Measurements from ENCODE around the gene RDH5.

Gene RDH5

GRCh38 chr12:55695349-55695748 lies 24.8 kb upstream of the RDH5 start:
- DNase-seq (ENCODE audit: low spot score) (no peak), FAIRE-seq (no peak)

- no peak for FAIRE-seq
- no peak for DNase-seq (ENCODE audit: low spot score)
These were observed 24.1 kb upstream of the RDH5 start for GRCh38 chr12:55696141-55696540.

- no peak for FAIRE-seq
- no peak for DNase-seq (ENCODE audit: low spot score)
These were observed 23.3 kb upstream of the RDH5 start for GRCh38 chr12:55696796-55697462.

GRCh38 chr12:55697686-55698085 lies 22.5 kb upstream of the RDH5 start:
- no peak for FAIRE-seq

GRCh38 chr12:55698241-55698955 lies 21.8 kb upstream of the RDH5 start:
- DNase-seq (ENCODE audit: low spot score) (no peak), FAIRE-seq (no peak)

More at GRCh38 chr12:55697686-55698085, 22.5 kb upstream of the RDH5 start:
- DNase-seq (ENCODE audit: low spot score) = no peak

GRCh38 chr12:55698965-55699364 lies 21.2 kb upstream of the RDH5 start:
- DNase-seq (ENCODE audit: low spot score) = no peak
- no peak for FAIRE-seq

GRCh38 chr12:55699471-55700055 lies 20.6 kb upstream of the RDH5 start:
- FAIRE-seq = no peak
- DNase-seq (ENCODE audit: low spot score) = no peak

- no peak for DNase-seq (ENCODE audit: low spot score)
- FAIRE-seq = no peak
These were observed 19.8 kb upstream of the RDH5 start for GRCh38 chr12:55700255-55701018.

- FAIRE-seq = no peak
These were observed 17.3 kb upstream of the RDH5 start for GRCh38 chr12:55702861-55703260.

GRCh38 chr12:55703288-55703687 lies 16.9 kb upstream of the RDH5 start:
- no peak for FAIRE-seq
- DNase-seq (ENCODE audit: low spot score) = no peak

More at GRCh38 chr12:55702861-55703260, 17.3 kb upstream of the RDH5 start:
- no peak for DNase-seq (ENCODE audit: low spot score)

GRCh38 chr12:55703901-55704761 lies 16.1 kb upstream of the RDH5 start:
- FAIRE-seq (no peak), DNase-seq (ENCODE audit: low spot score) (no peak)

- DNase-seq (ENCODE audit: low spot score) = no peak
- no peak for FAIRE-seq
These were observed 15.1 kb upstream of the RDH5 start for GRCh38 chr12:55704824-55705718.

- FAIRE-seq = no peak
- DNase-seq (ENCODE audit: low spot score) = no peak
These were observed 14.3 kb upstream of the RDH5 start for GRCh38 chr12:55705782-55706402.

GRCh38 chr12:55706568-55707218 lies 13.5 kb upstream of the RDH5 start:
- FAIRE-seq (no peak), DNase-seq (ENCODE audit: low spot score) (no peak)

GRCh38 chr12:55707219-55707671 lies 12.9 kb upstream of the RDH5 start:
- no peak for FAIRE-seq
- no peak for DNase-seq (ENCODE audit: low spot score)

GRCh38 chr12:55707841-55708694 lies 12.1 kb upstream of the RDH5 start, which contains the start of gene ITGA7:
Gene ITGA7, minus strand, starts transcription at chr12:55707904. Its CDS starts 222 bp downstream, at chr12:55707682.
- DNase-seq (ENCODE audit: low spot score) = peak; percentile 92
- FAIRE-seq = no peak

GRCh38 chr12:55708695-55709233 lies 11.4 kb upstream of the RDH5 start:
- DNase-seq (ENCODE audit: low spot score) = no peak

More at GRCh38 chr12:55708695-55709233, 11.4 kb upstream of the RDH5 start:
- no peak for FAIRE-seq
